GM12873 (cell line): Measurements from ENCODE around the gene PAPLN.

ENCODE experiments used
- CTCF ChIP-seq: IDR thresholded peaks from 2 replicates; pipeline ENCODE4 v1.5.1; 2012; ENCODE audit warnings: low read depth, mild to moderate bottlenecking, moderate library complexity, low read length, control low read depth; ENCODE audit not compliant: insufficient read depth; ENCODE audit errors: missing control alignments

PAPLN gene

GRCh38 chr14:73263606-73264005 lies 26.3 kb downstream of the PAPLN start:
- no peak for TF ChIP-seq CTCF

- TF ChIP-seq CTCF, result no peak
Observed at GRCh38 chr14:73264080-73264884, 27.0 kb downstream of the PAPLN start.

GRCh38 chr14:73264885-73265720 lies 27.8 kb downstream of the PAPLN start:
- TF ChIP-seq CTCF, result no peak

GRCh38 chr14:73265721-73266046 lies 28.4 kb downstream of the PAPLN start:
- TF ChIP-seq CTCF, result no peak

- TF ChIP-seq CTCF, result no peak
Observed at GRCh38 chr14:73266317-73266716, 29.0 kb downstream of the PAPLN start.

DNA sequence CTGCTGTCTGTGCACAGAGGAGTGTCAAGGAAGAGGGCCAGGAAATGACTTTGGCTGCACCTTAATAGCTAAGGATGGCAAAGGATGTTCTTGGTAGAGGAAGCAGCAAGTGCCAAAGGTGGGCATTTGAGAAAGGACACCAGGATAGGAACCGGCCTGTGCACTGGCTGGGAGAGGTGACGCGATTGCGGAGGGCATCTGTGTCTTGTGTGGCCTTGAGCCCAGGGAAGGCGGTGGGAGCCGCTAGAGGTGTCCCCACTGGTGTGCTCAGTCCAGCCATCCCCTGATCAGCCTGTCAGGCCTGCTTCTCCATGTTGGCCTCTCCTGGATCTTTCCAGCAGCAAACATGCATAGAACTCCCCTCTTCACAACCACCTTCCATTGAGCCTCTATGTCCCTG lies 30.2 kb downstream of the PAPLN start:
- no peak for TF ChIP-seq CTCF

DNA sequence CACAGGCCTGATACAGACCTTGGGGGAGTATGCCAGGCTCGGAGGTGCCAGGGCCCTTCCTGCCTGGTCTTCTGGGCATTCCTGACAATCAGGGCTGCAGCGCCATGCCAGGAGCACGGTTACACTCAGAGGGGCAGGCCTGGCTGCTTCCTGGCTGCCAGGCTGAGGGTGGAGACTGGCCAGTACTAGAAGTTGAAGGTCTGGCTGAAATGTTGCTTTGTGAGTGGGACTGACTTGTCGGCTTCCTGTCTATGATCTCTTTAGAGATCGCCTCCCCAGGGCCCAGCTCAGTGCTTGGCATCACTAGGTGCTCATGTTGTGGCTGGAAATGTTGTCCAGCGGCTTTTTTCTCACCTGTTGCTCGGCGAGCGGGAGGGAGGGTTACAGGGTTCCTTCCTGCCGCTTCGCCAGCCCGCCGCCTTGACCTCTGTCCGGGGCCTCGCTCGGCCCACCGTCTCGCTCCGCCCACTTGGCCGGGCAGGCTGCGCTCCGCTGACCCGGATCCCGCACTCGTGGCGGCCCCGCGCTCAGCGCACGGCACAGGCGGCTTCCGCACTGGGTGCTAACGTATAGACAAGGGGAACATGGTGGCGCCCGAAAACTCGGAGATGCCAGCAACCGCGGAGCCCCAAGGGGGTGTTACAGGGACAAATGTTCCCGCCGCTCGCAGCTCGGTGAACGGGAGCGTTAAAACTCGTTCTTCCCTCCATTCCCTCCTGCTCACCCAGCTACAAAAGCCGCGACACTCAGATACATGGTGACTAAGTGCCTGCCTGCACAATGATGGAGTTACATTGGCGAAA lies 32.6 kb downstream of the PAPLN start:
- TF ChIP-seq CTCF, result no peak
